Activated naive CD4-positive, alpha-beta T cell (primary cell): ENCODE data around the gene CD37.
"Not testable (repeated sequence)": the region's sequence is repeated elsewhere in the genome, so short reads cannot be mapped to it uniquely, and the experiment has no call there.

Experiments
- DNase-seq, 4 experiments: peaks; one replicate each; lab custom pipeline; 2025; lab: John Stamatoyannopoulos, UW

The CD37 gene

GRCh38 chr19:49331187-49331586, 4.0 kb upstream of the CD37 start:
- DNase-seq: not testable (repeated sequence)

DNA sequence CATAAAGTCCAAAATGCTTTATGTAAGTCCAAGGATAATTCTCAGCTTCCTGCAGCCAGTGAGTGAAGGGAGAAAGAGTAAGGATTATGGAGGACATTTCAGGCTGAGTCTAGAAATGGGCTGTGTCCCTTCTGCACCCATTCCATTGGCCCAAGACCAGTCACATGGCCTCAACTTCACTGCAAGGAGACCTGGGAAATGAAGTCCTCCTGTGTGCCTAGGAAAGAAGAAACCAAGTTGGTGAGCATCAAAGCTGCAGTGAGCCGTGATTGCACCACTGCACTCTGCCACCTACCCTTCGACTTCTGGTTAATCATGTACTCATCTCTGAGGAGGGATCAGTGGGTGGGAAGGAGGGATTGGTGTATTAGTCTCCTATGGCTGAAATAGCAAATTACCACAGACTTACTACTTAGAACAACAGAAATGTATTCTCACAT, 3.6 kb upstream of the CD37 start:
- DNase-seq: no peak

GRCh38 chr19:49332691-49333417, 2.4 kb upstream of the CD37 start:
- DNase-seq: not testable (repeated sequence)

DNA sequence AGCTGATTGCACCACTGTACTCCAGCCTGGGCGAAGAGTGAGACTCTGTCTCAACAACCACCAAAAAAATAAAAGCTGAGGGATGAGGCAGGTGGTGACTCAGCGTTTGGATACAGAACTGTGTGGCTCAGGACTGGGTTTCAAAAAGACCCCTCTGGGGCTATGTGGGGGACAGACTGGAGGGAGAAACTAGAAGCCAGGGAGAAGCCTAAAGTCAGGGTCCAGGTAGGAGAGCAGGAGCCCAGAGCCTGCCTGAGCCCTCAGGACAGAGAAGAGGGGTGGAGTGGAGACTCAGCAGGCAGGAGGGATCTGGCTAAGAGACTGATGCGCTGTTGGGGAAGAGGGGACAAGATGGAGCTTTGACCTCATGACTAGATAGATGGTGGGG, 1.8 kb upstream of the CD37 start:
- no peak for DNase-seq

- peak in 3 of 4 experiments; percentile 19 to 59 (median 42) for DNase-seq
These were observed 1.4 kb upstream of the CD37 start for GRCh38 chr19:49333811-49334288.

- no peak for DNase-seq
These were observed 727 bp downstream of the CD37 start for GRCh38 chr19:49335784-49336481.

DNA sequence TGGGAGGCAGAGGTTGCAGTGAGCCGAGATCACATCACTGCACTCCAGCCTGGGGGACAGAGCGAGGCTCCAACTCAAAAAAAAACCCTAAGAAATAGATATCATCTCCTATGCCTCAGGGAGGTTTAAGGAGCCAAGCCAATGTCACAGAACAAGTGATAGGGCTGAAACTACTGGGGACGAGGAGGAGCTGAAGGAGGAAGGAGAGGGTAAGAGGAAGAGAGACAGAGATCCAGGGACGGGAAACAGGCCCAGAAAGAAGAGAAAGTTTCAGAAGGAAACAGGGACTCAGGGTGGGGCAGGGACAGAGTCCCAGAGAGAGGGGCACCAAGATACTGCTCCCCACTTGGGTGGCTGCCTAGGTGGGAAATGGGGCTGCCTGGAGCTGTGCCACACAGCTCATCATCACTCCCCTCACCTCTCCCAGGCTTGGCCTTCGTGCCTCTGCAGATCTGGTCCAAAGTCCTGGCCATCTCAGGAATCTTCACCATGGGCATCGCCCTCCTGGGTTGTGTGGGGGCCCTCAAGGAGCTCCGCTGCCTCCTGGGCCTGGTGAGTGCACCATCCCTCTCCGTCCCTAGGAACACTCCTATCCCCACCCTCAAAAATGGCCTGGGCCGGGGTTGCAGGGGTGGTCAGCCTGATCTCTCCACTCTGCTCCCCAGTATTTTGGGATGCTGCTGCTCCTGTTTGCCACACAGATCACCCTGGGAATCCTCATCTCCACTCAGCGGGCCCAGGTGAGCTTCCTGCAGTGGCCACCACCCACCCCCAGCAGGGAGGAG, 1.5 kb downstream of the CD37 start:
- DNase-seq: no peak

- DNase-seq: no peak
These were observed 2.2 kb downstream of the CD37 start for GRCh38 chr19:49337267-49338022.

DNA sequence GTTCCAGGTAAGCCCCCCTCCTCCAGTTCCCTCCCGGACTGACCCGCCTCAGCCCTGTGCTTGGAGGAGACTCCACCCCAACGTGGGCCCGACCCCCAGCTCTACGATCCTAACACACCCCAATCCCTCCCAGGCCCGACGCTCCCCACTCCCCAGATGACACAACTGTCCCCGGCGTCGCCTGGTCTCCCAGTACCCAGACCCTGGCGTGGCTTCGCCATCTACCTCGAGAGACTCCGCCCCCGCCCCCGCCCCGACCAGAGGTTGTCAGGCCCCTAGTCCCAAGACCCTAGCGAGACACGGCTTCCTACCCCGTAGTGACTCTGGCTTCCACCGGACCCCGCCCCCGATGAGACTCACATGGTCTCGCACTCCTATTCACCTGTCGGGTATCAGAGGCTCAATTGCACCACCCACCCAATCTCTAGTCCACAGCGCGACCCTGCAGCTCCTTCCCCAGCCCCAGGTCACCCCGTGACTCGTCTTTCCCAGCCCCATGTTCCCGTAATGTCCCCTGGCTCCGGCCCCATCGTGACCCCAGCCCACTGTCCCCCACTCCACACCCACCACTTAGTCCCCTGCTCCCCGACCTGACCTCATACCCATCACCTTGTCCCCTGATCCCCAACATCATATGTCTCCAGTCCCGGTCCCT, 2.9 kb downstream of the CD37 start:
- no peak for DNase-seq

- DNase-seq: no peak
These were observed 3.6 kb downstream of the CD37 start for GRCh38 chr19:49338691-49339300.

DNA sequence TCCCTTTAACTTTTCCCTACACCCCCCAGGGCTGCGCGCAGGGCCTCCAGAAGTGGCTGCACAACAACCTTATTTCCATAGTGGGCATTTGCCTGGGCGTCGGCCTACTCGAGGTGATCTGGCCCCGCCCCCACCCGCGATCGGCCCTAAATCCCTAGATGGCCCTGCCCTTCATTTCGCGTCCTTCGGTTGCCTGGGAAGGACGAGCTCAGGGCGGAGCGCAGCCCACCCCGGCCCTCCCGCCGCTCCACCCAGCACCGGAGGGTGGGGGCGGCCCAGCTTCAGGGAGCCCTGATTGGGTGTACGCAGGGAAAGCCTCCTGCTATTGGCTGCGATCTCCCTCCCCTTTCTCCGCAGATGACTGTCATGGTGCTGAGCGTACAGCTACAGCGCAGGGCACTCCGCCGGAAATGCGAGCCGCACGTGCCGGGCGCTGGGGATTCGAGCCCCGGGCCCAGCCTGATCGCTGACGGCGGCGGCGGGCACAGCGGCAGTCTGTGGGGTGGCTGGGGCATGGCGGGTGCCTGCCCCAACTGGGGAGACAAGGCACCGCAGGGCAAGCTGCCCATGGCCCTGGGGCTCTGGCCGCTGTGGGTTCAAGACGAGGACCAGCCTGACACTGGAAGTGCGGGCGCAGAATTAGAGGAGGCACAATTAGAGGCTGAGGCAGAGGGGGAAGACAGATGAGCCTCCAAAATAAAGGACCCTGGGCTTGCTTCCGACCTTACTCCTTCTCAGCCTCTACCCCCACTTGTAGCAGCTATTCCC, 4.3 kb downstream of the CD37 start:
- no peak for DNase-seq

DNA sequence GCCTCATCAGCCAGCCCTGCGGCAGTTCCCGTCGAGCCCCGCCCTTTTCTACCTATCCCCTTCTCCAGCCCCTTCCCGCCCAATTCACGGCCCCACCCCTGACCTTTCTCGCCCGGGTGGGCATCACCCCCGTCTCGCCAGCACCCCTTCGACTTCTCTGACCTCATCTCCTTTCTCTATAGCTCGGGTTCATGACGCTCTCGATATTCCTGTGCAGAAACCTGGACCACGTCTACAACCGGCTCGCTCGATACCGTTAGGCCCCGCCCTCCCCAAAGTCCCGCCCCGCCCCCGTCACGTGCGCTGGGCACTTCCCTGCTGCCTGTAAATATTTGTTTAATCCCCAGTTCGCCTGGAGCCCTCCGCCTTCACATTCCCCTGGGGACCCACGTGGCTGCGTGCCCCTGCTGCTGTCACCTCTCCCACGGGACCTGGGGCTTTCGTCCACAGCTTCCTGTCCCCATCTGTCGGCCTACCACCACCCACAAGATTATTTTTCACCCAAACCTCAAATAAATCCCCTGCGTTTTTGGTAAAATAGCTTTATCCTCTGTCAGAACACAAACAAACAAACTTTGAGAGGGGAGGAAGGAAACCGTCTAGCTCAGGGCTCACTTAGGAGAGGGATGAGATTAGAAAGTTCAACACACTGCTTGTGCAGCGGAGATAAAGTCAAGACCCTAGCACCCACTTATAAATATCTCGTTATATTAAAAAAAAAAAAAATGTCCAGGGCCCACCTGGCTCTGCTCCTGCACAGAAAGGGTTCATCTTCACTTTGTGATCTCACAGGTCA, 5.1 kb downstream of the CD37 start:
- no peak for DNase-seq

DNA sequence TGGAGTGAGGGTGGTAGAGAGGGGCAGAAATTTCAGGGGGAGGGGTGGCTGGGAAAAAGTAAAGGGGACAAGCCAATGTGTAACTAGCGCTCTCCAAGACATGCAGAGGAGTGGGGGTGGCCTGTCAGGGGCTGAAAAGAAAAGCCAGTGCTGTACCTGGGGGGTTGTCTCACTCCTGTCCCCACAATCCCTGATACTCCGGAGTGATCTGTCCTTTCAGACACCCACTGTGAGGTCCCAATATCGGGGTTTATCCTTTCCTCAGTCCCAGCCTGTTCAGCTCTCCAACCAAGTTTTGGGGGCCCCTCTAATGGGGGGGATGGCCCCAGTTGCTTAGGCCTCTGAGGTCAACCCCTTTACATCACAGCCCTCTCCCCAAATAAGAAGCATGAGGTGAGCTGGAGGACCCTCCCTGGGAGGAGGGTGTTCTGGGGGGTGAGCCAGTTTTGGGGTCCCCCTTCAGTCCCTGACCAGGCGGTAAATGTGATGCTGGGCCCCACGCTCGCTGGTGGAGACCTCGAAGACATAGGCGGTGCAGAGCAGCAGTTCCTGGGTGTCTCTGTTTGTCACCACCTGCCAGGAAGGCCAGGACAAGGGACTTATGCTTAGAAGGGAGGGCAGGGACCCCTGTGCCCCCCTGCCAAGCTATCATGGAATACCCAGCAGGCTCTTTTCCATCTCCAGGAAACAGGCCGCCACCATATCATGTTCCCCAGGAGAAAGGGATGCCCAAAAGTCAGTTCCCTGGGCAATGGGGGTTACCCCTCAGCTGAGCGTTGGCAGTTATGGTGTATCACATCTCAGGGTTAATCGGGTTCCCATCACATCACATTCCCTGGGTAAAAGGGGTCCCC, 5.9 kb downstream of the CD37 start:
- DNase-seq: no peak

GRCh38 chr19:49342291-49342721, 7.1 kb downstream of the CD37 start:
- no peak for DNase-seq

DNA sequence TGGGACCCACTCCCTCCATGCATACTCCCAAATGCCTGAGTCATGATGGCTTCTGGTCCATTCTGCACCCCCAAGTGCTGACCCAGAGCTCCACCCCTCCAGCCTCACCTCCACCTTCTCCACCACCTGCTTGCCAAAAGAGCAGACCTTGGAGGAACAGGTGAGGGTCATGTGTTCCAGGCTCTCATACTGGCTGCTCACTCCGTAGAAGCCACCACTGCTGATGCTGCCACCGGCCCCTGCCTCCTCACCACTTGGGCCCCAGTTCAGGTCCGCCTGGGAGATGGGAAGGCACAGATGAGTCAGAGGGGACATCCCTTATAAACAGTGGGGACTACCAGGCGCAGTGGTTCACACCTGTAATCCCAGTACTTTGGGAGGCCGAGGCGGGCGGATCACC, 7.9 kb downstream of the CD37 start:
- DNase-seq: no peak

DNA sequence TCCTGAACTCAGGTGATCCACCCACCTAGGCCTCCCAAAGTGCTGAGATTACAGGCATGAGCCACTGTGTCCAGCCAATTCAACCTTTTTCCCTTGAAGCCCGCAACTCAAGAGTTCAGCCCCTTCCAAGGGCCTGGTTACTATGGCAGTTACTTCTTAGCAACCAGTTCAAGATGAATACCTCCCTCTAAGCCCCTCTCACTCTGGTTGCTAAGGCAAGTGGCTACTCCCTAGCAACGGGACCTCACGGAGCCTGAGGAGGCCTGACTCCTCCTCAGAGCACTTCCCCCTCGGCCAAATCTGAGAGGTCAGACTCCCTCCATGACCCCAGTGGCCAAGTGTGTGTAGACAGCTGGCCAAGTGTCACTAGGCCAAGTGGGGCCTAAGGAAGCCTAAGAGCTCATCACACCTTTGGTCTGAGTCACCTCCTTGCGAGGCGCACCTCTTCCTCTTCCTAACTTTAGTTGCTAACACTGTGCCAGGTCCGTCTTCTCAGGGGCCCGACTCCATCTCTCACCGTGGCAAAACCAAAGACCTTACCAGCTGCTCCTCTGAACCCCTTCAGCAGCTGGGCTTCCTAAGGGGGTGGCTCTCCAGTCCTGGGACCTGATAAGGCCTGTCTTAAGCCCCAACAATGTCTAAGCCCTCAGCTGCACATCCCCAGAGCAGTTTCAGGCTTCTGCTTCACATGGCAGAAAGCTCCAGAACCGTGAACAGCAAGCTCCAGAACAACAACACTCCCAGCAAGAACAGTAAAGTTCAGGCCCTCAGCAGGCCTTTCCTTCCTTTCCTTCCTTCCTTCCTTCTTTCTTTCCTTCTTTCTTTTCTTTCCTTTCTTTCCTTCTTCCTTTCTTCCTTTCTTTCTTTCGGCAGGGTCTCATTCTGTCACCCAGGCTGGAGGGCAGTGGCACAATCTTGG, 9.6 kb downstream of the CD37 start:
- no peak for DNase-seq

- no peak for DNase-seq
These were observed 12.0 kb downstream of the CD37 start for GRCh38 chr19:49347191-49347590.
